ENCODE data around the gene RANBP3. TPM values are rescaled to one million over a fixed set of nuclear protein-coding genes. Genes with fewer than 3 reads are reported as not detected.

RANBP3 gene
- total RNA-seq, 4 donors from 2014 or later: 58.9 to 175 (median 65.0) TPM

- Histone ChIP-seq H3K36me3 (no peaks in the 10 kb centered on the region), H3K9me3 (no peaks in the 10 kb centered on the region), H3K27ac (peak overlapping the region in 2 of 4 donors; percentile 44 to 49), H3K4me1 (peaks cover 39 to 59% (median 51%) of the 10 kb centered on the region in 4 donors), H3K27me3 (no peaks in the 10 kb centered on the region), H3K4me3 (no peak overlapping the region)
- no peak for DNase-seq
- in situ Hi-C loops (cut with MboI; ENCODE audit: low pct_ligation_motif_present in 1 of 4, low pct_unique_long_range_greater_than_20kb in 1 of 4, low sequenced_read_pairs in 3 of 4) (no loop called here), intact Hi-C loops (cut with DNase I; ENCODE audit: low total_unique reads) (no loop called here)
- no peak for TF ChIP-seq POLR2AphosphoS5 (IDR thresholded peaks at IDR 0.05)
- TF ChIP-seq CTCF (IDR thresholded peaks at IDR 0.05): no peak
- no peak for TF ChIP-seq EP300 (IDR thresholded peaks at IDR 0.05; ENCODE audit: low read depth)
- no peak for TF ChIP-seq POLR2A (IDR thresholded peaks at IDR 0.05)
- 82% methylated on average over 13 of the region's 15 CpGs; no CpG with 5 or more reads in 1 of the 2 donors for WGBS, 2 donors (ENCODE audit: low coverage in 1 of 2)
Measured at GRCh38 chr19:5973867-5974635, 3.9 kb downstream of the RANBP3 start.

GRCh38 chr19:5973376-5973775, 4.6 kb downstream of the RANBP3 start:
- H3K4me1 ChIP-seq: peaks cover 39 to 59% (median 50%) of the 10 kb centered on the region in 4 donors
- in situ Hi-C loops (cut with MboI; ENCODE audit: low pct_ligation_motif_present in 1 of 4, low pct_unique_long_range_greater_than_20kb in 1 of 4, low sequenced_read_pairs in 3 of 4): no loop called here

GRCh38 chr19:5972355-5972731, 5.6 kb downstream of the RANBP3 start:
- WGBS, 2 donors (ENCODE audit: low coverage in 1 of 2): 87% methylated on average over 9 of the region's 9 CpGs; no CpG with 5 or more reads in 1 of the 2 donors
- no peaks in the 10 kb centered on the region for H3K36me3 ChIP-seq
- no peaks in the 10 kb centered on the region for H3K27me3 ChIP-seq
- no peak for TF ChIP-seq POLR2A (IDR thresholded peaks at IDR 0.05)
- no peak for TF ChIP-seq CTCF (IDR thresholded peaks at IDR 0.05)
- TF ChIP-seq EP300 (IDR thresholded peaks at IDR 0.05; ENCODE audit: low read depth): no peak
- TF ChIP-seq POLR2AphosphoS5 (IDR thresholded peaks at IDR 0.05): no peak
- no peak overlapping the region for H3K4me3 ChIP-seq
- H3K4me1 ChIP-seq: peaks cover 49 to 68% (median 59%) of the 10 kb centered on the region in 4 donors
- no peak overlapping the region for H3K27ac ChIP-seq
- intact Hi-C loops (cut with DNase I; ENCODE audit: low total_unique reads): no loop called here
- DNase-seq: no peak
- no peaks in the 10 kb centered on the region for H3K9me3 ChIP-seq
- in situ Hi-C loops (cut with MboI; ENCODE audit: low pct_ligation_motif_present in 1 of 4, low pct_unique_long_range_greater_than_20kb in 1 of 4, low sequenced_read_pairs in 3 of 4): no loop called here

More at GRCh38 chr19:5973376-5973775, 4.6 kb downstream of the RANBP3 start:
- intact Hi-C loops (cut with DNase I; ENCODE audit: low total_unique reads): no loop called here
- whole genome bisulfite sequencing, 2 donors (ENCODE audit: low coverage in 1 of 2): 80 to 86% methylated on average over 1 to 5 of the region's 5 CpGs
- no peak for DNase-seq
- no peak overlapping the region for H3K4me3 ChIP-seq
- TF ChIP-seq CTCF (IDR thresholded peaks at IDR 0.05) (no peak), POLR2A (IDR thresholded peaks at IDR 0.05) (no peak), POLR2AphosphoS5 (IDR thresholded peaks at IDR 0.05) (no peak), EP300 (IDR thresholded peaks at IDR 0.05; ENCODE audit: low read depth) (no peak)
- no peaks in the 10 kb centered on the region for H3K36me3 ChIP-seq
- no peak overlapping the region for H3K27ac ChIP-seq
- H3K9me3 ChIP-seq: no peaks in the 10 kb centered on the region
- no peaks in the 10 kb centered on the region for H3K27me3 ChIP-seq

- intact Hi-C loops (cut with DNase I; ENCODE audit: low total_unique reads): no loop called here
Measured at GRCh38 chr19:5971714-5972354, 6.1 kb downstream of the RANBP3 start.

More at GRCh38 chr19:5971714-5972354, 6.1 kb downstream of the RANBP3 start:
- in situ Hi-C loops (cut with MboI; ENCODE audit: low pct_ligation_motif_present in 1 of 4, low pct_unique_long_range_greater_than_20kb in 1 of 4, low sequenced_read_pairs in 3 of 4): no loop called here
- no peak for DNase-seq
- WGBS, 2 donors (ENCODE audit: low coverage in 1 of 2): 100% methylated on average over 1 to 2 of the region's 2 CpGs
- H3K4me1 ChIP-seq: peaks cover 49 to 68% (median 60%) of the 10 kb centered on the region in 4 donors
- H3K4me3 ChIP-seq: no peak overlapping the region
- TF ChIP-seq POLR2AphosphoS5 (IDR thresholded peaks at IDR 0.05) (no peak), POLR2A (IDR thresholded peaks at IDR 0.05) (no peak), EP300 (IDR thresholded peaks at IDR 0.05; ENCODE audit: low read depth) (no peak), CTCF (IDR thresholded peaks at IDR 0.05) (no peak)
- H3K9me3 ChIP-seq: no peaks in the 10 kb centered on the region
- H3K27me3 ChIP-seq: no peaks in the 10 kb centered on the region
- no peak overlapping the region for H3K27ac ChIP-seq
- H3K36me3 ChIP-seq: no peaks in the 10 kb centered on the region
